ENCODE data around the gene HLA-DOB. TPM values are rescaled to one million over a fixed set of nuclear protein-coding genes. Genes with fewer than 3 reads are reported as not detected.

HLA-DOB gene
- total and polyA plus RNA-seq, 10 of the 15 experiments (the other 5 are each of a cell fraction or from before 2014, with no cell fraction given) = 27.4 to 79.1 (median 37.0) TPM

- no peak for TF ChIP-seq BCLAF1 (IDR thresholded peaks at IDR 0.05)
- no peak for TF ChIP-seq PBX3 (IDR thresholded peaks at IDR 0.05; ENCODE audit: insufficient replicate concordance, low read depth, low read length)
- 0 out of 2 replicates have a peak, but pooled peaks have one; percentile 9 for TF ChIP-seq IRF4 (IDR thresholded peaks at IDR 0.05; ENCODE audit: low read depth, low read length)
- peak; percentile 59; the same call in 1 of the 2 replicates for TF ChIP-seq ATF7 (IDR thresholded peaks at IDR 0.05; ENCODE audit: low read depth)
- peak; percentile 12; the same call in 1 of the 2 replicates for TF ChIP-seq HDGF (IDR thresholded peaks at IDR 0.05)
- TF ChIP-seq ZBTB11 (CRISPR knock-in tag; IDR thresholded peaks at IDR 0.05) = no peak
- peak; percentile 50; the same call in 1 of the 2 replicates for TF ChIP-seq ASH2L (IDR thresholded peaks at IDR 0.05; ENCODE audit: borderline replicate concordance, low read depth)
- TF ChIP-seq EGR1 (IDR thresholded peaks at IDR 0.05; ENCODE audit: borderline replicate concordance in 1 of 2, low read depth in 2 of 2, low read length in 2 of 2) = 0 out of 3 replicates have a peak, but pooled peaks of 1 of the 2 experiments have one; percentile 29
- TF ChIP-seq ATF3 (IDR thresholded peaks at IDR 0.05; ENCODE audit: borderline replicate concordance, extremely low read depth, low read depth, low read length) = no peak
- TF ChIP-seq JUNB (IDR thresholded peaks at IDR 0.05) = no peak
- no peak; the same call in 1 of the 2 replicates for TF ChIP-seq CBX5 (IDR thresholded peaks at IDR 0.05; ENCODE audit: low read depth)
- TF ChIP-seq MTA3 (IDR thresholded peaks at IDR 0.05; ENCODE audit: borderline replicate concordance, low read length) = no peak
- no peak for TF ChIP-seq ZSCAN29 (IDR thresholded peaks at IDR 0.05)
- TF ChIP-seq, protein P1, sequence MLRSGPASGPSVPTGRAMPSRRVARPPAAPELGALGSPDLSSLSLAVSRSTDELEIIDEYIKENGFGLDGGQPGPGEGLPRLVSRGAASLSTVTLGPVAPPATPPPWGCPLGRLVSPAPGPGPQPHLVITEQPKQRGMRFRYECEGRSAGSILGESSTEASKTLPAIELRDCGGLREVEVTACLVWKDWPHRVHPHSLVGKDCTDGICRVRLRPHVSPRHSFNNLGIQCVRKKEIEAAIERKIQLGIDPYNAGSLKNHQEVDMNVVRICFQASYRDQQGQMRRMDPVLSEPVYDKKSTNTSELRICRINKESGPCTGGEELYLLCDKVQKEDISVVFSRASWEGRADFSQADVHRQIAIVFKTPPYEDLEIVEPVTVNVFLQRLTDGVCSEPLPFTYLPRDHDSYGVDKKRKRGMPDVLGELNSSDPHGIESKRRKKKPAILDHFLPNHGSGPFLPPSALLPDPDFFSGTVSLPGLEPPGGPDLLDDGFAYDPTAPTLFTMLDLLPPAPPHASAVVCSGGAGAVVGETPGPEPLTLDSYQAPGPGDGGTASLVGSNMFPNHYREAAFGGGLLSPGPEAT (IDR thresholded peaks at IDR 0.05; ENCODE audit: low read depth) = peak; percentile 96
- no peak for TF ChIP-seq PAX5 (IDR thresholded peaks at IDR 0.05; ENCODE audit: borderline replicate concordance, low read depth, low read length)
- TF ChIP-seq, protein P2, sequence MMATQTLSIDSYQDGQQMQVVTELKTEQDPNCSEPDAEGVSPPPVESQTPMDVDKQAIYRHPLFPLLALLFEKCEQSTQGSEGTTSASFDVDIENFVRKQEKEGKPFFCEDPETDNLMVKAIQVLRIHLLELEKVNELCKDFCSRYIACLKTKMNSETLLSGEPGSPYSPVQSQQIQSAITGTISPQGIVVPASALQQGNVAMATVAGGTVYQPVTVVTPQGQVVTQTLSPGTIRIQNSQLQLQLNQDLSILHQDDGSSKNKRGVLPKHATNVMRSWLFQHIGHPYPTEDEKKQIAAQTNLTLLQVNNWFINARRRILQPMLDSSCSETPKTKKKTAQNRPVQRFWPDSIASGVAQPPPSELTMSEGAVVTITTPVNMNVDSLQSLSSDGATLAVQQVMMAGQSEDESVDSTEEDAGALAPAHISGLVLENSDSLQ (IDR thresholded peaks at IDR 0.05) = peak; percentile 51
- TF ChIP-seq POU2F2 (IDR thresholded peaks at IDR 0.05; ENCODE audit: borderline replicate concordance, low read depth, low read length) = peak; percentile 61; the same call in 2 of the 3 replicates
- peak; percentile 85; the same call in 1 of the 2 replicates for TF ChIP-seq RCOR1 (conservative IDR thresholded peaks at IDR 0.05; ENCODE audit: low read depth, low read length)
These were observed 37.0 kb upstream of the HLA-DOB start, which contains the start of the genes PSMB9 and TAP1 (continued) for GRCh38 chr6:32853541-32854375.

Measured in GM12878 (cell line).